ENCODE measurements around the gene PDCD7.

- no peak for TF ChIP-seq CTCF (IDR thresholded peaks at IDR 0.05)
- no peak for TF ChIP-seq RCOR1 (IDR thresholded peaks at IDR 0.05; ENCODE audit: low read length)
- no peak for TF ChIP-seq ZBTB33 (IDR thresholded peaks at IDR 0.05; ENCODE audit: borderline replicate concordance, low read depth)
- TF ChIP-seq MAX (IDR thresholded peaks at IDR 0.05; ENCODE audit: low read depth), result no peak
- TF ChIP-seq IRF3 (IDR thresholded peaks at IDR 0.05; ENCODE audit: low read depth, low read length), result no peak
- no peak for TF ChIP-seq RFX5 (IDR thresholded peaks at IDR 0.05; ENCODE audit: low read length)
- no peak for TF ChIP-seq TAF1 (IDR thresholded peaks at IDR 0.05; ENCODE audit: borderline replicate concordance, low read depth, low read length)
- no peak for TF ChIP-seq POLR2AphosphoS5 (IDR thresholded peaks at IDR 0.05; ENCODE audit: low read depth, low read length)
- no peak for TF ChIP-seq RAD21 (IDR thresholded peaks at IDR 0.05; ENCODE audit: low read length)
- TF ChIP-seq FOSL2 (IDR thresholded peaks at IDR 0.05; ENCODE audit: borderline replicate concordance, low read depth), result no peak
- TF ChIP-seq REST (IDR thresholded peaks at IDR 0.05; ENCODE audit: low read depth, low read length), result no peak
Measured at GRCh38 chr15:65076486-65077290, 56.9 kb downstream of the PDCD7 start, which contains the start of gene KBTBD13.
